GM23248 (cell line): Measurements from ENCODE around the gene ULBP2. TPM values are rescaled to one million over a fixed set of nuclear protein-coding genes. Genes with fewer than 3 reads are reported as not detected.
"Not testable (repeated sequence)": the region's sequence is repeated elsewhere in the genome, so short reads cannot be mapped to it uniquely, and the experiment has no call there.

Experiments used
- DNase-seq: peaks from one replicate; pipeline ENCODE4 v3.0.0-alpha.2; 2015
- H2AFZ ChIP-seq: fragments of 200-600 bp; sonication (generic); 2 replicates; pipeline ENCODE4 v1.6.1; 2016; ENCODE audit warnings: antibody characterized with exemption
- H3F3A ChIP-seq: fragments of 200-600 bp; sonication (generic); 2 replicates; pipeline ENCODE4 v1.6.1; 2016; ENCODE audit warnings: mild to moderate bottlenecking, antibody characterized with exemption, mixed run types; ENCODE audit not compliant: insufficient read depth
- H3K27ac ChIP-seq: fragments of 200-600 bp; sonication (generic); 2 replicates; pipeline ENCODE4 v1.5.1; 2016; ENCODE audit warnings: mild to moderate bottlenecking
- H3K27me3 ChIP-seq: fragments of 200-600 bp; sonication (generic); replicated peaks from 2 replicates; pipeline ENCODE4 v1.6.1; 2016; ENCODE audit warnings: mild to moderate bottlenecking; ENCODE audit not compliant: insufficient read depth
- H3K36me3 ChIP-seq: fragments of 200-600 bp; sonication (generic); 2 replicates; pipeline ENCODE4 v1.6.1; 2016; ENCODE audit warnings: low read depth, mild to moderate bottlenecking
- H3K4me1 ChIP-seq: fragments of 200-600 bp; sonication (generic); 2 replicates; pipeline ENCODE4 v1.6.1; 2016; ENCODE audit warnings: mild to moderate bottlenecking; ENCODE audit not compliant: insufficient read depth
- H3K4me2 ChIP-seq: fragments of 200-600 bp; sonication (generic); one replicate; pipeline ENCODE4 v1.6.1; 2016; ENCODE audit warnings: mild to moderate bottlenecking; ENCODE audit not compliant: unreplicated experiment
- H3K4me3 ChIP-seq: fragments of 200-600 bp; sonication (generic); 2 replicates; pipeline ENCODE4 v1.5.1; 2016; ENCODE audit warnings: mild to moderate bottlenecking
- H3K79me2 ChIP-seq: fragments of 200-600 bp; sonication (generic); 2 replicates; pipeline ENCODE4 v1.6.1; 2016; ENCODE audit warnings: mild to moderate bottlenecking; ENCODE audit not compliant: insufficient read depth
- H3K9ac ChIP-seq: fragments of 200-600 bp; sonication (generic); 2 replicates; pipeline ENCODE4 v1.6.1; 2016; ENCODE audit warnings: mild to moderate bottlenecking
- H3K9me2 ChIP-seq: fragments of 200-600 bp; sonication (generic); 2 replicates; pipeline ENCODE4 v1.6.1; 2016; ENCODE audit warnings: mixed run types, mild to moderate bottlenecking, moderate library complexity; ENCODE audit not compliant: insufficient read depth
- H3K9me3 ChIP-seq: fragments of 200-600 bp; sonication (generic); one replicate; pipeline ENCODE4 v1.6.1; 2017; ENCODE audit warnings: low read depth
- H4K20me1 ChIP-seq: fragments of 200-600 bp; sonication (generic); 2 replicates; pipeline ENCODE4 v1.6.0; 2016; ENCODE audit not compliant: insufficient read depth
- EZH2 ChIP-seq: fragments of 200-600 bp; sonication (generic); IDR thresholded peaks from 2 replicates; pipeline ENCODE4 v1.6.1; 2018; ENCODE audit warnings: antibody characterized with exemption, mild to moderate bottlenecking; ENCODE audit not compliant: insufficient read depth, poor library complexity, severe bottlenecking
- EZH2phosphoT487 ChIP-seq: fragments of 200-600 bp; sonication (generic); IDR thresholded peaks from 2 replicates; pipeline ENCODE4 v1.6.1; 2018; ENCODE audit warnings: antibody characterized with exemption, moderate library complexity, mild to moderate bottlenecking, low read depth; ENCODE audit not compliant: insufficient read depth
- WGBS, 2 experiments: methylation state at CpG; one replicate each; pipeline ENCODE4 v1.1.6; 2015 to 2017; ENCODE audit warnings: low lambda C conversion rate in 2 of 2, low coverage in 1 of 2; ENCODE audit errors: missing lambda C conversion rate in 2 of 2; 5-methylcytosine and 5-hydroxymethylcytosine counted together
- in situ Hi-C: fragments of 300-500 bp; cut with MboI; formaldehyde crosslinking; loops from 2 replicates; pipeline ENCODE4 v1.15.0; 2020
- polyA plus RNA-seq: library from polyadenylated mRNA; unstranded; fragments of >200 nt; fragmentation: Nextera tagmentation; extraction: Ambion mirVana; gene quantifications from 2 replicates; pipeline ENCODE4 v1.2.1, GENCODE V29; 2016
- total RNA-seq: library from RNA; depleted of rRNA; stranded (reverse); fragments of >200 nt; shearing (Covaris generic); gene quantifications from 2 replicates; pipeline ENCODE4 v1.2.3, GENCODE V29; 2014

The ULBP2 gene
- total and polyA plus RNA-seq, 2 experiments from 2014 or later = 23.8 to 29.5 TPM

DNA sequence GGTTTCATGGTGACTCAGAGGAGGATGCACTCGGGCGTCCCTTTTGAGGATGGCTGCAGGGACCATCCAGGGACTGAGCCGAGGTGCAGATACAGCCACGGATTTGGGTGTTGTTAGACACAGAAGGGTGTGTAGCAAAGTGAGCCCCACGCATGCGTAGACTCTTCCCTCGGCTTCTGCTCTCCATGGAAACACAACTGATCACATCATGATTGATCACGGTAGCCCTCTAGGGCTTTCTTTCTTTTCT, 21.3 kb downstream of the ULBP2 start:
- TF ChIP-seq EZH2phosphoT487 (no peak), EZH2 (no peak)
- Histone ChIP-seq H3K9me2 (no peaks in the 10 kb centered on the region), H4K20me1 (no peaks in the 10 kb centered on the region), H3K4me3 (peak overlapping the region; percentile 81), H3K4me1 (peaks cover 6% of the 10 kb centered on the region; the same call in 1 of the 2 replicates), H3K9ac (peak overlapping the region; percentile 86), H3K36me3 (no peaks in the 10 kb centered on the region), H3K27me3 (peaks cover 13% of the 10 kb centered on the region), H2AFZ (peak overlapping the region; percentile 85), H3K27ac (peak overlapping the region; percentile 75), H3K9me3 (no peaks in the 10 kb centered on the region), H3K4me2 (peak overlapping the region; percentile 88), H3K79me2 (no peaks in the 10 kb centered on the region), H3F3A (no peaks in the 10 kb centered on the region)
- DNase-seq = peak; percentile 70
- WGBS, 2 experiments = 2 to 3% methylated on average over 8 of the region's 8 CpGs
- in situ Hi-C loops = no loop called here

DNA sequence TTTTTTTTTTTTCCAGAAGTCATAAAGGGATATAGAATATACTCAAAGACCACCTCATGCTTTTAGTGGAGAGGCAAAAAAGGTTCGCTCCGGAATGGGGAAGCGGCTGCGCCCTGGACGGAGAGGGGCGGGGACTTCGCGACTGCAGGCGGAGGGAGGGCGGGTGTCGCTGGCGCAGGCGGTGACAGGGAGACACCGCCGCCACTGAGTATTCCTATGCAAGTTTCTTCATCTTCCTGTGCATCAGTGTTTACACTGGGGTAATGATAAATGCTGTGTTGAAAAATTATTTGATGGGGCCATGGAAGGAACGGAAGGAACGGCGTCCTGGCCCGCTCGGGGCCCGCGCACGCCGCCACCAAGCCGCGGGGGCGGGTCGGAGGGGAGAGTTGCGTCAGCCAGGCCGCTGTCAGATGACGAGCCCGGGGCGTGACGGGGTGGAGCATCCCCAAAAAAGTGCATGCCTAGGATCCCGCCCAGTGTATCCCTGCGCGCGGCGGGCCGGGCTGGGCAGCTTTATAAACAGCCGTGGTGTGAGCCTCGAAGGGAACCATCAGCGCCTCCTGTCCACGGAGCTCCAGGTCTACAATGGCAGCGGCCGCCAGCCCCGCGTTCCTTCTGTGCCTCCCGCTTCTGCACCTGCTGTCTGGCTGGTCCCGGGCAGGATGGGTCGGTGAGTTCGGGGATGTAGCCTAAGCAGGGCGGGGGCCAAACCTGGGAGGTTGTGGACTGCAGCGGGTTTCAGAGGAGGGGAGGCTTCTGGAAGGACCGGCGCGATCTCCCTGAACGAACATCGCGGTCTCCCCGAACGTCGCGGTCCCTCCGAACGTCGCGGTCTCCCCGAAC, 21.9 kb downstream of the ULBP2 start, which contains the start of gene ULBP1:
Gene ULBP1 (plus strand): TSS at position 482 of the 846 bp plus-strand sequence. CDS start 107 bp downstream, at position 589.
- Histone ChIP-seq H2AFZ (peak within 1 kb of the TSS; percentile 85), H3K9me3 (no peaks in the 10 kb centered on the region), H4K20me1 (no peaks in the 10 kb centered on the region), H3K79me2 (no peaks in the 10 kb centered on the region), H3K27me3 (peaks cover 12% of the 10 kb centered on the region; the same call in 1 of the 2 replicates), H3K9me2 (no peaks in the 10 kb centered on the region), H3K36me3 (no peaks in the 10 kb centered on the region), H3K4me2 (peak within 1 kb of the TSS; percentile 88), H3K9ac (peak within 1 kb of the TSS; percentile 86), H3K4me3 (peak within 1 kb of the TSS; percentile 81), H3F3A (no peaks in the 10 kb centered on the region), H3K4me1 (peaks cover 6% of the 10 kb centered on the region; the same call in 1 of the 2 replicates), H3K27ac (peak within 1 kb of the TSS; percentile 75)
- in situ Hi-C loops = no loop called here
- 1% methylated on average over 66 to 69 of the region's 69 CpGs for WGBS, 2 experiments
- peak; percentile 96 for DNase-seq
- TF ChIP-seq EZH2 (no peak), EZH2phosphoT487 (no peak)

DNA sequence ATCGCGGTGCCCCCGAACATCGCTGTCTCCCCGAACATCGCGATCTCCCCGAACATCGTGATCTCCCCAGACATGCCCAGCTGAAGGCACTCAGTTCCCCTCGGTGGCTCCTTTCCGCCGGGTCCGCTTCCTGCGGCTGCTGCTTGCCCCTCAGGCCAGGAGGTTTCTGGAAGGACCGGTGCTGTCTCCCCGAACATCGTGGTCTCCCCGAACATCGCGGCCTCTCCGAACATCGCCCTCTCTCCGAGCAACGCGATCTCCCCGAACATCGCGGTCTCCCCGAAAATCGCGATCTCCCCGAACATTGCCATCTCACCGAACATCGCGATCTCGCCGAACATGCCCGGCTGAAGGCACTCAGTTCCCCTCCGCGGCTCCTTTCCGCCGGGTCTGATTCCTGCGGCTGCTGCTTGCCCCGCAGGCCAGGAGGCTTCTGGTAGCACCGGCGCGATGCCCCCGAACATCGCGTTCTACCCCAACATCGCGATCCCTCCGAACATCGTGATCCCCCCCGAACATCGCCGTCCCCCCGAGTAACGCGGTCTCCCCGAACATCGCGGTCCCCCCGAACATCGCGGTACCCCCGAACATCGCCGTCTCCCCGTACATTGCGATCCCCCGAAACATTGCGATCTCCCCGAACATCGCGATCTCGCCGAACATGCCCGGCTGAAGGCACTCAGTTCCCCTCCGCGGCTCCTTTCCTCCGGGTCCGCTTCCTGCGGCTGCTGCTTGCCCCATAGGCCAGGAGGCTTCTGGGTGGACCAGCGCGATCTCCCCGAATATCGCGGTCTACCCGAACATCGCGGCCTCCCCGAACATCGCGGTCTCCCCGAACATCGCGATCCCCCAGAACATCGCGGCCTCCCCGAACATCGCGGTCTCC, 22.7 kb downstream of the ULBP2 start:
- DNase-seq = peak; percentile 56
- H4K20me1 ChIP-seq = no peaks in the 10 kb centered on the region
- no peaks in the 10 kb centered on the region for H3K36me3 ChIP-seq
- peak; percentile 67; the same call in 1 of the 2 replicates for TF ChIP-seq EZH2phosphoT487
- peak; percentile 92 for TF ChIP-seq EZH2
- in situ Hi-C loops = no loop called here
- peak overlapping the region; percentile 86 for H3K9ac ChIP-seq
- H3K9me2 ChIP-seq = no peaks in the 10 kb centered on the region
- peak overlapping the region; percentile 85 for H2AFZ ChIP-seq
- no peaks in the 10 kb centered on the region for H3K79me2 ChIP-seq
- H3K9me3 ChIP-seq = no peaks in the 10 kb centered on the region
- peak overlapping the region; percentile 81 for H3K4me3 ChIP-seq
- H3K27me3 ChIP-seq = 0 out of 2 replicates have a peak, but pooled peaks cover 7% of the 10 kb centered on the region
- no peaks in the 10 kb centered on the region for H3F3A ChIP-seq
- H3K4me2 ChIP-seq = peak overlapping the region; percentile 88
- 5% methylated on average over 55 to 93 of the region's 103 CpGs for WGBS, 2 experiments
- no peak overlapping the region for H3K27ac ChIP-seq
- peaks cover 6% of the 10 kb centered on the region; the same call in 1 of the 2 replicates for H3K4me1 ChIP-seq

DNA sequence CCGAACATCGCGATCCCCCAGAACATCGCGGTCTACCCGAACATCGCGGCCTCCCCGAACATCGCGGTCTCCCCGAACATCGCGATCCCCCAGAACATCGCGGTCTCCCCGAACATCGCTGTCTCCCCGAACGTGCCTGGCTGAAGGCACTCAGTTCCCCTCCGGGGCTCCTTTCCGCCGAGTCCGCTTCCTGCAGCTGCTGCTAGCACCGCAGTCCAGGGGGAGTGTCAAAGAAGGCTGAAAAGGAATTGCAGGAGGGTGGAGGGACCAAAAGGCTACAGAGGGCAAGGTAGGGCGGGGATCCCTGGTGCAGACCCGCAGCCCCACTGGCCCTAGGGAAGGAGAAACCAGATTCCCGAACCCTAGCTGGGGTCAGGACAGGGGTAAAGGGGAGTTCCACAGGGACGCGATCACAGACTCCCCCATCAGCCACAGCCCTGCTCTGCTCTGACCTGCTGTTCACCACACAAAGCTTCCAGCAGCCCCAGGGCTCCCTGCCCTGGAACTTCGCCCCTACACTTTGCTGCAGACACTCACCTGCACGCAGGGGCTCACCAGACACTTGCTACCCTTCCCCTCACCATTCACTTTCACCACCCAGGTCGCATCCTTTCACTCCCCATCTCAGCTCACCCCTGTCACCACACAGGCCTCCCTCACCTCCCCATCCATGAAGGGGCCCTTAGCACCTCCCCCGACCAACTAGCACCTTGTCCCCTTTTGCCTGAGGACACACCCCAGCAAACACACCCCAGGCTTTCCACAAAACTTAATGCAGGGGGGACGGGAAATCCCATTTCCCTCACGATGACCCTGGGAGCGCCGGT, 23.6 kb downstream of the ULBP2 start:
- Histone ChIP-seq H3K9ac (peak overlapping the region; percentile 86), H2AFZ (peak overlapping the region; percentile 85; the same call in 1 of the 2 replicates), H3K79me2 (no peaks in the 10 kb centered on the region), H3K4me1 (peaks cover 6% of the 10 kb centered on the region; the same call in 1 of the 2 replicates), H3K36me3 (no peaks in the 10 kb centered on the region), H3K9me3 (no peaks in the 10 kb centered on the region), H3F3A (no peaks in the 10 kb centered on the region), H3K4me2 (peak overlapping the region; percentile 88), H4K20me1 (no peaks in the 10 kb centered on the region), H3K4me3 (peak overlapping the region; percentile 81), H3K9me2 (no peaks in the 10 kb centered on the region), H3K27ac (no peak overlapping the region), H3K27me3 (0 out of 2 replicates have a peak, but pooled peaks cover 7% of the 10 kb centered on the region)
- TF ChIP-seq EZH2phosphoT487 = no peak
- 41 to 49% methylated on average over 29 to 35 of the region's 38 CpGs for WGBS, 2 experiments
- no peak for DNase-seq
- in situ Hi-C loops = no loop called here

DNA sequence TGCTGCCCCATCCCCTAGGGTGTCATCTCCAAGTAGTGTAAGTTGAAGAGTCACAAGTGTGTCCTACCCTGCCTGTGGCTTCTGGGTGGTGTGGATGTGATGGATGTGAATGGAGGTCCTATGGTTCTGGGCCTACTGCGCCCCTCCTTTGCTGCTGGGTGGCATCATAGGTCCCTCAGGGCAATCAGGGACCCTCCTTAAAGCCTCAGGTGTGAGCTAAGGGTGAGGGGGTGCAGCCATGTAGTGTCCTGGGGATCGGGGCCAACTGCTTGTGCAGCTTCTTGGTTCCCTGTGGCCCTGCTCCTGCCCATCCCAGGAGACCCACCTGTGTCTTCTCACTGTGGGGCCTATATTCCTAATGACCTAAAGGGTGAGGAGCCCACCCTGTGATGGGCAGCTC, 24.5 kb downstream of the ULBP2 start:
- H3K9ac ChIP-seq, H3K27ac ChIP-seq, H3K27me3 ChIP-seq, H3K9me2 ChIP-seq, H3K4me2 ChIP-seq, H2AFZ ChIP-seq, in situ Hi-C loops, DNase-seq, H3F3A ChIP-seq, H3K4me3 ChIP-seq, H3K36me3 ChIP-seq, H3K4me1 ChIP-seq, H4K20me1 ChIP-seq, H3K9me3 ChIP-seq, H3K79me2 ChIP-seq: not testable (repeated sequence)
- WGBS, 2 experiments = 88 to 95% methylated on average over 2 of the region's 2 CpGs
